Measurements from ENCODE around the gene INSYN2A.

Gene INSYN2A

DNA sequence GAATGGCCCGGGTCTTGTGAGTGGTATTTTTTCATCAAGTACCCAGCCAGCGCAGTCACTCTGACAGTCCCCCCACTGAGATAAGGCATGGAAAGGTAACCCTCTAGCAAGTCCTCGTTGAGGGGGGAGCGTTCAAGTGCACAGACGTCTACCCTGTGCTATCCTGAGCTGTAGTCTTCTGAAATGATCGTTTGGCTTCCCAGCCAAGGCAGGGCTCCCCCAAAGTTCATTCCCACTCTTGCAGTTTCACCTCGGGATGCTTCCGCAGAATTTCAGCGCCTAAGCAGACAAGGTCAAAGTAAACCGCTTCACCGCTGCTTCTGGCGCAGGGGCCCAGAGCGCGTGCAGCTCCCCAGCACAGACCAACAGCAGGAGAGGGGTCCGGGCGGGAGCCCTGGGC is 1.8 kb downstream of the INSYN2A start:
- no peak for DNase-seq

DNA sequence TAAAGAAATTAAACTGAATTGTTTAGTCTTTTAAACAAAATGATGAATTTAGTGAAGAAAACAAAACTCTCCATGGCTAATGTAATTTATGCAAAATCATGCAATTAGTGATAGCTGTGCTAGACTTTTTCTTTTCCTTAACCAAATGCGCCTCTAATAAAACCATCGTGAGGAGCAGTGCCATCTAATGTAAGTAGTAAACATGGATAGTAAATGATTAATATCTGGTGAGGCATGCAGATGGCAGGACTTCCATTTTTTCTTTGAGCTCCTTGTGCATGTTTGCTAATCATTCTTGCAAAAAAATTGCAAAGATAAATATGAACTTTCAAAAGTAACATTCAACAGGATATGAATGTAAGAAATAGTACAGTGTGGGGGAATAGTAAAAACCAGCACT is 2.3 kb downstream of the INSYN2A start:
- no peak for DNase-seq

DNA sequence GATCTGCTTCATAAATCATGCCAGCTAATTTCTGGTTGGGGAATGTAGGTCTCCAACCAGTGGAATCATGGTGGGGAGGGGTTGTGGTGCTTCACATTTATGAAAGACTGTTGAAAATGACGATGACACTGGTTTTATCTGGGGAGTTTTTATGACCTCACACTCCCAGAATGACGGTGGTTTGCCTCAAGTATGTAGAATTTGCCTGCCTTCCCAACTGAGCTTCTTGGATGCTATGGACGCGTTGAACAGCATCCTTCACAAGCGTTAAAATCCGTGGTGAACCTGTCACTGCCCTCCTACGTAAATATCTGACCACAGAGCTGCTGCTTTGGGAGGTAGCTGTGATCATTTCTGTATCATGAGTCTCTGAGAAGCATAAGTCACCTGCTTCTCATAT is 3.3 kb downstream of the INSYN2A start:
- DNase-seq, result no peak

DNA sequence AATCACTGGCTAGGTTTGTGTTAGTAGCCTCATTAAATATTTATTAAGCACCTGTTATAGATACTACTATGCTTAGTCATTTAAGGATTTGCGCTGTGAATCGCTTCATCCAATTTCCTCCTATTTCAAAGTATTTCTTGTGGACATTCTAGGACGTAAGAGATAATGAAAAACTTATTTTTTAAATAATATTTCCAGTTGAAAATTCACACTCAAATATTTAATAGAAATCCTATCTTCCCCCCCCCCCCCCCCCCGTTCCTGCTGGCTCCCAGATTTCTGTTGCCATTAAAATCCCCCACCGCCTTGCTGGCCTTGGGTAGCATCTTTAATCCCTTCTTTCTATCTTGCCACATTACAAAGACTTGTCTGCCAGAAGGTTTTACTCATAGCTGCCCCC is 6.0 kb downstream of the INSYN2A start:
- DNase-seq, result no peak

DNA sequence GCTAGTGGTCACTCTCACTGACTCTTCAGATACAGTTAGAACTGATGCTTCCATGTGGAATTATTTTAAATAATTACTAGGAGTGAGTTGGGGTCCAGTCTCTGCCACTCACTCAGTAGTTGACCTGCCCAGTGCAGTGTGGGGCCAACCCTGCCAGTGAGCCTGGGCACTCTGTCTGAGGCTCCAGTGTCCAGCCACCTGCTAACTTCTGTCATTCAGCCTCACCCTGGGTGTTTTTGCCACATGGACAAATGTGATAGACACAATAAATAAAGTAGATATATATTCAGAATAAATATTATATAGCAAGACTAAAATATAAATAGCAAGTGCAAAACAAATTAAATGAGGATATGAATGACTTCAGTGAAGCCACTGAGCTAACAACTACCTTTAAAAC is 7.2 kb downstream of the INSYN2A start:
- no peak for DNase-seq

- DNase-seq, result no peak
Observed at GRCh38 chr10:127186813-127187212, 9.6 kb downstream of the INSYN2A start.

GRCh38 chr10:127184582-127184981 is 11.8 kb downstream of the INSYN2A start:
- DNase-seq, result no peak

- DNase-seq, result no peak
Observed at GRCh38 chr10:127182161-127182560, 14.2 kb downstream of the INSYN2A start.

- no peak for DNase-seq
Observed at GRCh38 chr10:127179612-127180250, 16.7 kb downstream of the INSYN2A start.

- DNase-seq, result no peak
Observed at GRCh38 chr10:127176649-127177048, 19.7 kb downstream of the INSYN2A start.

GRCh38 chr10:127175357-127176110 is 20.9 kb downstream of the INSYN2A start:
- DNase-seq, result no peak

- no peak for DNase-seq
Observed at GRCh38 chr10:127174866-127175265, 21.5 kb downstream of the INSYN2A start.

GRCh38 chr10:127168261-127168660 is 28.1 kb downstream of the INSYN2A start:
- no peak for DNase-seq

GRCh38 chr10:127162841-127163240 is 33.5 kb downstream of the INSYN2A start:
- DNase-seq, result no peak

DNA sequence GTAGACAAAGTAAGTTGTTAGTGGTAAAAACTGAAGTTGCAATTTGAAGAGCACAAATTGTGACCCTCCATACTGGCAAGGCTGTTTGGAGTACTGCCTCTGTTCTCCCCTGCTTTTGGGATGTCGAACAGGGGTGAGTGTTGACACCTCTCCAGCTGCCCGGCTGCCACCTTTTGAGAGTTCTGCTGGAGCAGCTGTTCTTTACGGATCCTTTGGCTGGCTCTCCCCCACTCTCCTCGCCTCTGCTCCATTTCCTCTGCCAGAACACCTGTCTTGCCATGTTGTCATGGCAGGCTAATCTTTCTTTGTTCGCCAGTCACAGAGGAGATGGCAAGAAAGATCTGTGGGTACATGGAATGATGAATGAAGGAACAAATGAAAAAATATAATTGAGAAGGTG is 34.9 kb downstream of the INSYN2A start:
- DNase-seq, result no peak

- no peak for DNase-seq
Observed at GRCh38 chr10:127159648-127160245, 36.6 kb downstream of the INSYN2A start.

GRCh38 chr10:127158662-127159061 is 37.7 kb downstream of the INSYN2A start:
- no peak for DNase-seq

DNA sequence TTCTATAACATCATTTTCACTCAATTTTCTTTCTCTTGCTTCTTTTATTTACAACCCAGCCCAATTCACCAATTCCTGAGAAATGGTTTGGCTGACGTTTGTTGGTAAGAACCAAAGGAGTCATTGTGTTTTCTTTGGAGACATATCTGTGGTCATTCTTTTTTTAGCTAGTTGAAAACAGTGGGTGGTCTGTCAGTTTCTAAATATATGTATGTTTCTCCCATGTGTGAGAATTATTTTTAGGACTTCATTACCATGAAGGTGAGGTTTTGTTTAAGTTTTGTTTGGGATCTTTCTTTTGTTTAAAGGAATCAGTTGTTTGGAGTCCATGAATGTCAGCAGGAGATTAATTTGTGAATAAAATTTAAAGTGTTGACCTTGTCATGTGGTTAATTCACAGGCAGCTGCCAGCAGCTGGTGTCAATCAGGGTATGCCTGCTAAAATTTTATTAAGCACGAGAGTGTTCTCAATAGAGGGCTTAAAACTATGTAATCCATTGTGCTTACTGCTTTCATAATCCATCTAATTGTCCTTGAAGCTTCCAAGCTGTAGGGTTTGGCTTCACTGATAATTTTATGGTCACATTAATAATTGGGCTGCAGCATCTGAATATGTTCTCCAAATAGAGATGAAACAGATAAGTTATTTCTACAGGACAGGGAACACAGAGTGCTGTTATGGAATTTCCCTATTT is 38.7 kb downstream of the INSYN2A start:
- DNase-seq, result no peak

DNA sequence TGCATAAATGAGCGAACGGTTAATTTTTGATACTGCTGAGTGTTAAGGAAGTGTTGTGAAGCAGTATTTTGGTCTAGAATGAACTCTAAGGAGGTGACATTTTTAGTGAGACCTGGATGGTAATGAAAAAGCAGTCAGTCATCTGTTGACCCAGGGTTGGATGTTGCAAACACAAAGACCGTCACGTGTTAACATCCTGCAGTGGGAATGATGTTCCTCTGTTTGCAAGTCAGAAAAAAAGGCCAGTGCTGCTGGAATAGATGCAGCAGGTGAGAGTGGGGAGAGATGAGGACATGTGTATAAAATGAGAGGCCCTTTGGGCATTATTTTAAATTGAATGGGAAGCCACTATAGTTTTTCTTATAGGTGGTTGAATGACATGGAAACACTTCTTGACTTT is 39.3 kb downstream of the INSYN2A start:
- DNase-seq, result no peak

- DNase-seq, result no peak
Observed at GRCh38 chr10:127154831-127155620, 41.4 kb downstream of the INSYN2A start.

- DNase-seq, result no peak
Observed at GRCh38 chr10:127153181-127153580, 43.2 kb downstream of the INSYN2A start.

DNA sequence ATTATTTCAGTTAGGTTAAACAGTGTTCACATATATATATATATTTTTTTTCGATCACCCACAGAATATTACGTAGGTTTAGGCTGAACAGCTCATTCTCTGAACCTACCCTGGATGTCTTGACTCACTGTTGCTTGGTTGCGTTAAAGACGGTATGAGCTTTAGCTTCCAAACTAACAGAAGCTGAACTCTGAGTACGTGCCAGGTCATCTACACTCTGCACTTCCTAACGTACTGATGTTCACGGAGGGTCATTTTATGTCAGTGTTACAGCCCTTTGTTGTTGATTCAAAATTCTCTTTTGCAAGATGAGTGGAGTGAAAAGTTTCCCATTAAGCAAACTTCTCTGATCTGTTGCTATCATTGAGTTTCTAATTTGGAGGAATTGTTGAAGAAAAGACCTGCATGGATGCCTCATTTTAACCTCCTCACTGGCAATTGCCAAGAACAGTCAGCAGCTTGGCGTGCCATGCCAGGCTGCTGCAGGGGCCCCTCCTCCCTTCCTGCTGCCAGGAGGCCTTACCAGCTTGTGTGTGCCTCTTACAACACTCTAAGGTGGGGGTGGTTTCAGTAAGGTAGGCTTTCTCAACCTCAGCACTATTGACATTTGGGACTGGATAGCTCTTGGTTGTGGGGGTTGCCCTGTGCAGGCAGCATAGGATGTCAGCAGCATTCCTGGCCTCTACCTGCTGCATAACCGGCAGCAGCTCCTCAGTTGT is 44.3 kb downstream of the INSYN2A start:
- no peak for DNase-seq

Data from activated CD4-positive, alpha-beta T cell treated with anti-CD3 and anti-CD28 coated beads for 1 hour (primary cell).